HG03175 (cell line): ENCODE measurements around the gene OTOG.

Experiments
- ATAC-seq: cut with Tn5 transposase; IDR thresholded peaks from one replicate; pipeline ENCODE4 v1.9.1; 2021; ENCODE audit warnings: mild to moderate bottlenecking, moderate library complexity; ENCODE audit not compliant: unreplicated experiment

OTOG gene

GRCh38 chr11:17547051-17547577 lies at the start of gene OTOG:
TSS of gene OTOG (plus strand) at chr11:17547259. CDS start at chr11:17547373, 114 bp downstream.
- ATAC-seq: no peak

- ATAC-seq: no peak
Measured at GRCh38 chr11:17498058-17498457, 49.0 kb upstream of the OTOG start.

GRCh38 chr11:17498475-17498874 lies 48.6 kb upstream of the OTOG start:
- ATAC-seq: peak; percentile 46

- no peak for ATAC-seq
Measured at GRCh38 chr11:17500673-17501072, 46.4 kb upstream of the OTOG start.

GRCh38 chr11:17502630-17503029 lies 44.4 kb upstream of the OTOG start:
- no peak for ATAC-seq

- peak; percentile 56 for ATAC-seq
Measured at GRCh38 chr11:17504330-17505107, 42.5 kb upstream of the OTOG start.

GRCh38 chr11:17505146-17505545 lies 41.9 kb upstream of the OTOG start:
- no peak for ATAC-seq

GRCh38 chr11:17506314-17506713 lies 40.7 kb upstream of the OTOG start:
- ATAC-seq: no peak

GRCh38 chr11:17506942-17507341 lies 40.1 kb upstream of the OTOG start:
- peak; percentile 71 for ATAC-seq

- ATAC-seq: no peak
Measured at GRCh38 chr11:17507773-17508172, 39.3 kb upstream of the OTOG start.

GRCh38 chr11:17508306-17508705 lies 38.8 kb upstream of the OTOG start:
- ATAC-seq: no peak

- ATAC-seq: no peak
Measured at GRCh38 chr11:17508791-17509190, 38.3 kb upstream of the OTOG start.

GRCh38 chr11:17510507-17511206 lies 36.4 kb upstream of the OTOG start:
- no peak for ATAC-seq

GRCh38 chr11:17511571-17511970 lies 35.5 kb upstream of the OTOG start:
- no peak for ATAC-seq

GRCh38 chr11:17512101-17512500 lies 35.0 kb upstream of the OTOG start:
- ATAC-seq: no peak

- no peak for ATAC-seq
Measured at GRCh38 chr11:17513853-17514252, 33.2 kb upstream of the OTOG start.

GRCh38 chr11:17514476-17514875 lies 32.6 kb upstream of the OTOG start:
- ATAC-seq: no peak

GRCh38 chr11:17515443-17516176 lies 31.4 kb upstream of the OTOG start:
- ATAC-seq: no peak

GRCh38 chr11:17516551-17517150 lies 30.4 kb upstream of the OTOG start:
- ATAC-seq: no peak

GRCh38 chr11:17517186-17517585 lies 29.9 kb upstream of the OTOG start:
- no peak for ATAC-seq

GRCh38 chr11:17518366-17518765 lies 28.7 kb upstream of the OTOG start:
- no peak for ATAC-seq
